Nephron (organoid): ENCODE data around the gene BET1.
A peak's percentile ranks its signal among the peaks of the same experiment; 100 is the strongest.

ENCODE experiments used
- H3K27ac Mint-ChIP-seq, 3 experiments: 2 replicates each; pipeline ENCODE4 v1.8.0; 2020; ENCODE audit warnings: mixed read lengths in 3 of 3, mild to moderate bottlenecking in 2 of 3, moderate library complexity in 1 of 3
- H3K27me3 Mint-ChIP-seq: 2 replicates; pipeline ENCODE4 v1.8.0; 2021; ENCODE audit warnings: low read depth, mild to moderate bottlenecking, moderate library complexity, mixed read lengths
- H3K36me3 Mint-ChIP-seq: 2 replicates; pipeline ENCODE4 v1.8.0; 2020; ENCODE audit warnings: low read depth, mixed read lengths
- H3K4me1 Mint-ChIP-seq: 2 replicates; pipeline ENCODE4 v1.8.0; 2020; ENCODE audit warnings: mixed read lengths
- H3K4me3 Mint-ChIP-seq, 3 experiments: 2 replicates each; pipeline ENCODE4 v1.8.0; 2020; ENCODE audit warnings: mild to moderate bottlenecking in 3 of 3, mixed read lengths in 3 of 3, moderate library complexity in 2 of 3
- H3K9me3 Mint-ChIP-seq: 2 replicates; pipeline ENCODE4 v1.8.0; 2020; ENCODE audit warnings: mixed read lengths
- TF ChIP-seq, protein P1 (sequence below), 3 experiments: fragments of 200-600 bp; sonication (generic); IDR thresholded peaks; one replicate each; pipeline ENCODE4 v1.5.0; 2021; ENCODE audit warnings: antibody characterized with exemption in 3 of 3; ENCODE audit not compliant: unreplicated experiment in 3 of 3

BET1 gene, protein sequence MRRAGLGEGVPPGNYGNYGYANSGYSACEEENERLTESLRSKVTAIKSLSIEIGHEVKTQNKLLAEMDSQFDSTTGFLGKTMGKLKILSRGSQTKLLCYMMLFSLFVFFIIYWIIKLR

DNA sequence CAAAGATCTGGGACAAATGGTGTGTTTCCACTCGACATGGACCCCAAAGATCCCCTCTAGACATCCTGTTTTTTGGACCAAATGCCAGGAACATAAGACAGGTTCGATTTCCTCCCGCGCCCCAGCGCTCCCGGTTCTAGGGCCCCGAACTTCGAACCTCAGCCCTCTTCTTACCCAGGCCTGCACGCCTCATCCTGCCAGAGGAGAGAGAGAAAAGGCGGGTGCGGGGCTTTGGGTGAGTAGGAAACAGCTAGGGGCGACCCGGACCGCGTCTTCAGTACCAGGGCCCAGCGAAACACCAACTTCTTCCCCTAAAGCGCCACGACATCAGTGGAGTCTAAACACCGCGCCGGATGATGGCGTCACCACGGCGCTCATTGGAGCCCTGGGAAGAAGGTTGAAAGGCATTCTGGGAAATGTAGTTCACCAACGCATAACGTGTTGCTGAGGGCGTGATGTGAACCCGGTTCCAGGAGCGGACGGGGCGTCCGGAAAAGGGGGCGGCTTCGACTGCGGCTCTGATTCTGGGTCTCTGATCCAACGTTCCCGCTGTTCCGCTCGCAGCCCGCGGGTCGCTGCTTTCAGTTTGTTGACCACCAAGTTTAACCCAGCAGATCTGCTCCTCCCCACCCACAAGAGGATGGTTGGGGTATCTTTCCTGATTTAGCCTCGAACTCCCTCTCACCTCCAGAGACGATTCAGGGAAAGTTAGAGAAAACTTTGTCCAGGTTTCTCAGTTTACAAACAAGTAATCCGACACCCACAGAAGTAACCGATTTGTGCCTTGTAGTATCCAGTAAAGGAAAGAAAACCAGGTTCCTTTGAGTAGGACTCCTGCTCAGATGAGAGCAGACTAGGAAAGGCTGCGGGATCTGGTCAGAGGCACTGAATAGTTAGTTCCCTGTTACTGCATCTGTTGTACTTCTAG is at the start of gene BET1:
Gene BET1 (minus strand): TSS at position 332 of the 928 bp plus-strand sequence. CDS start 139 bp downstream, at position 193.
- H3K27ac Mint-ChIP-seq = peak within 1 kb of the TSS; percentile 98 to 99 (median 98)
- TF ChIP-seq, protein P1, sequence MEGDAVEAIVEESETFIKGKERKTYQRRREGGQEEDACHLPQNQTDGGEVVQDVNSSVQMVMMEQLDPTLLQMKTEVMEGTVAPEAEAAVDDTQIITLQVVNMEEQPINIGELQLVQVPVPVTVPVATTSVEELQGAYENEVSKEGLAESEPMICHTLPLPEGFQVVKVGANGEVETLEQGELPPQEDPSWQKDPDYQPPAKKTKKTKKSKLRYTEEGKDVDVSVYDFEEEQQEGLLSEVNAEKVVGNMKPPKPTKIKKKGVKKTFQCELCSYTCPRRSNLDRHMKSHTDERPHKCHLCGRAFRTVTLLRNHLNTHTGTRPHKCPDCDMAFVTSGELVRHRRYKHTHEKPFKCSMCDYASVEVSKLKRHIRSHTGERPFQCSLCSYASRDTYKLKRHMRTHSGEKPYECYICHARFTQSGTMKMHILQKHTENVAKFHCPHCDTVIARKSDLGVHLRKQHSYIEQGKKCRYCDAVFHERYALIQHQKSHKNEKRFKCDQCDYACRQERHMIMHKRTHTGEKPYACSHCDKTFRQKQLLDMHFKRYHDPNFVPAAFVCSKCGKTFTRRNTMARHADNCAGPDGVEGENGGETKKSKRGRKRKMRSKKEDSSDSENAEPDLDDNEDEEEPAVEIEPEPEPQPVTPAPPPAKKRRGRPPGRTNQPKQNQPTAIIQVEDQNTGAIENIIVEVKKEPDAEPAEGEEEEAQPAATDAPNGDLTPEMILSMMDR (IDR thresholded peaks at IDR 0.05; ENCODE audit: unreplicated experiment in 3 of 3) = no peak
- peaks cover 24% of the 10 kb centered on the region for H3K4me1 Mint-ChIP-seq
- no peaks in the 10 kb centered on the region for H3K27me3 Mint-ChIP-seq
- peaks cover 5% of the 10 kb centered on the region for H3K36me3 Mint-ChIP-seq
- H3K9me3 Mint-ChIP-seq = no peaks in the 10 kb centered on the region
- peak within 1 kb of the TSS; percentile 99 for H3K4me3 Mint-ChIP-seq

DNA sequence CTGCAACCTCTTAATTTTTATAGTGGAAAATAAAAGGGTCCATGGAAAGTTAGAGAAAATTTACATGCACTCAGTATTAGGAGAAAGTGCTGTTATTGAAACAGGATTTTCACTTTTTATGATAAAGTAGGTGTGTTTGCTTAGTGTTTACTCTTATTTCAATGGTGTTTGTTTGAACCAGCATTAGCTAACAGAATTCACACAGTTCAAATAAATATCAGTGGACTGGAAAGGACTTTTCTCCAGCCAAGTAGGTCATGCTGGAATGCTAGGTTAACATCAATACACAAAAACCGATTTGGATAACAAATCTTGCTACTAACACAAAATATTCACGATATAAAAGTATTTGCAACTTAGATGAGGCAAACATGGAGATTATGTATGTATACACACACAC is 49.4 kb upstream of the BET1 start:
- H3K36me3 Mint-ChIP-seq = no peaks in the 10 kb centered on the region
- no peak overlapping the region for H3K27ac Mint-ChIP-seq
- H3K9me3 Mint-ChIP-seq = peaks cover 2% of the 10 kb centered on the region
- peaks cover 4% of the 10 kb centered on the region for H3K27me3 Mint-ChIP-seq
- H3K4me1 Mint-ChIP-seq = no peaks in the 10 kb centered on the region
- TF ChIP-seq, protein P1 (IDR thresholded peaks at IDR 0.05; ENCODE audit: unreplicated experiment in 3 of 3) = no peak
- H3K4me3 Mint-ChIP-seq = no peak overlapping the region

DNA sequence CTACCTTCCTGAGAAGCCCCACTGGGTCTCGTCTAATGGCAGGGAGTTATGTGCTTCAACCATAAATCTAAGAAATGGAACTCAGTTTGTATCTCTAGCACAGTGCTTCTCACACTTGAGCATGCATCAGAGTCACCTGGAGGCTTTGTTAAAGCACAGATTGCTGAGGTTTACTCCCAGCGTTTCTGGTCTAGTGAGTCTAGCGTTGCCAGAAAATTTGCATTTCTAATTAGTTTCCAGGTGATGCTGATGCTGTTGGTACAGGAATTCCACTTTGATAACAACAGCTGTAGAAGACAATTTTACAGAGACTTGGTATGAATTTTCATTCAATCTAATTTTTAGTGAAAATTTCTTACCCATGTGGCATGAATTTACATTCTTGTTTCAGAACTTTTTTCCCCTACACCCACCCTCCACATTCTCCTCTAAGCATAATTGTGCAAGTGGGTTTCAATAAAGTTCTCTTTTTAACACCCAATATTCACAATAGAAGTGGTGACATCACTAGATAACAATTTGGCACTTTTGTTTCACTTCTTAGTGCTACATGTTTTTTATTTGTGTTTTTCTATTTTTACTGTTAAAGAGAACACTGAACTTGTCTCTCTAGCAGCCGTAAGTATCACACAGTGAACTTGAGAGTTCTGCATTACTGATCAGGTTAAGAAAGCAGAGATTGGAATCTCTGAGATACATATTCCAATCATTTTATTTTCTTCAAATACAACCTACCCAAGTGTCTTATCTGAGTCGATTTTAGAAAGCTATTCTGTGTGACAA is 48.4 kb upstream of the BET1 start:
- no peaks in the 10 kb centered on the region for H3K36me3 Mint-ChIP-seq
- no peaks in the 10 kb centered on the region for H3K4me1 Mint-ChIP-seq
- H3K4me3 Mint-ChIP-seq = no peak overlapping the region
- H3K27ac Mint-ChIP-seq = peak overlapping the region in 1 of 3 experiments; percentile 56
- peaks cover 4% of the 10 kb centered on the region for H3K27me3 Mint-ChIP-seq
- TF ChIP-seq, protein P1 (IDR thresholded peaks at IDR 0.05; ENCODE audit: unreplicated experiment in 3 of 3) = no peak
- H3K9me3 Mint-ChIP-seq = peaks cover 2% of the 10 kb centered on the region

DNA sequence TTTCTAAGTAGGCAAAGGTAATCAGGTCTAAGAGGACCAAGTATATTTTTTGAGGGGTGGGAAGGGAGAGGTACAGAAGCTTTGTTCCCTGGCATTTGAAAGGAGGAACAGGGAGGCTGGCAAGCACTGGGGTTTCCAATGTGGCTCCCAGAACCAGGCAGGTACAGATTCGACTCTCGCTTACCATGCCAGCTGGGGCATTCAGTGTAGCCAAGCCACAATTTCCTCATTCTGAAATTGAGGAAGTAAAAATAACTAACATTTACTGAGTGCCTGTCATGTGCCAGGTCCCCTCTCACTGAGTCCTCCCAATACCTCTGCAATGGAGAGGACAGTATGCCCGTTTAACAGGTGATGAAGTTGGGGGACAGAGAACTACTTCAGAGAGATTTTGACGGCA is 45.9 kb upstream of the BET1 start:
- H3K4me1 Mint-ChIP-seq = no peaks in the 10 kb centered on the region

DNA sequence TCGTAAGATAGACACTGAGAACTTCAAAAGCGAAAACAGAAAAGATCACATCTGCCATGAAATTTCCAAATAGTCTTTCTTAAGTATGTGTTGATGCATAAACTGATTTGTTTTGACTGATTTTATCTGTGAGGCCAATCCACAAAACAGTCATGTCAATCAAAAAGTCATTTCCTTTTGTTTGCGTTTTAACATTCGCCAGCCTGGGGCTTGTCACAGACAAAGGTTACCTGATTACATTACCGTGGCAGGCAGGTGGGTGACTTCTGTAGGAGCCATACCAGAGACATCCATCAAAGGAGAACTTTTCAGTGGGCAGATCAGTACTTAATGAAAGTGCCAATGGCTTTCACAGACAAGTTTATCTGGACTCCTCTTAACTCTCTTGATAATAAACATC is 45.5 kb upstream of the BET1 start:
- H3K36me3 Mint-ChIP-seq = no peaks in the 10 kb centered on the region
- H3K4me3 Mint-ChIP-seq = no peak overlapping the region
- TF ChIP-seq, protein P1 (IDR thresholded peaks at IDR 0.05; ENCODE audit: unreplicated experiment in 3 of 3) = no peak
- no peak overlapping the region for H3K27ac Mint-ChIP-seq
- H3K9me3 Mint-ChIP-seq = no peaks in the 10 kb centered on the region
- no peaks in the 10 kb centered on the region for H3K27me3 Mint-ChIP-seq
- H3K4me1 Mint-ChIP-seq = no peaks in the 10 kb centered on the region

More for the DNA sequence above, 45.9 kb upstream of the BET1 start:
- H3K36me3 Mint-ChIP-seq = no peaks in the 10 kb centered on the region
- no peak overlapping the region for H3K4me3 Mint-ChIP-seq
- no peaks in the 10 kb centered on the region for H3K27me3 Mint-ChIP-seq
- H3K9me3 Mint-ChIP-seq = no peaks in the 10 kb centered on the region
- TF ChIP-seq, protein P1 (IDR thresholded peaks at IDR 0.05; ENCODE audit: unreplicated experiment in 3 of 3) = no peak
- H3K27ac Mint-ChIP-seq = no peak overlapping the region
